Right lung (tissue), 5 donors: ENCODE measurements around the gene TP73. TPM values are rescaled to one million over a fixed set of nuclear protein-coding genes. Genes with fewer than 3 reads are reported as not detected.
"Not testable (repeated sequence)": the region's sequence is repeated elsewhere in the genome, so short reads cannot be mapped to it uniquely, and the experiment has no call there.

Source experiments
- DNase-seq, 2 donors: peaks; one replicate each; pipeline ENCODE4 v3.0.0-alpha.2; 2013
- polyA plus RNA-seq, 5 donors: library from polyadenylated mRNA; unstranded; fragments of 120-200 nt; gene quantifications; one replicate each; pipeline versions ENCODE4 v1.2.1 to v1.2.3, GENCODE V29; 2013; ENCODE audit warnings: inconsistent platforms in 1 of 5, low replicate concordance in 1 of 5; ENCODE audit not compliant: insufficient read length in 5 of 5, insufficient read depth in 1 of 5

TP73 gene
- polyA plus RNA-seq, 5 donors = 1.5 to 3.3 (median 2.1) TPM

DNA sequence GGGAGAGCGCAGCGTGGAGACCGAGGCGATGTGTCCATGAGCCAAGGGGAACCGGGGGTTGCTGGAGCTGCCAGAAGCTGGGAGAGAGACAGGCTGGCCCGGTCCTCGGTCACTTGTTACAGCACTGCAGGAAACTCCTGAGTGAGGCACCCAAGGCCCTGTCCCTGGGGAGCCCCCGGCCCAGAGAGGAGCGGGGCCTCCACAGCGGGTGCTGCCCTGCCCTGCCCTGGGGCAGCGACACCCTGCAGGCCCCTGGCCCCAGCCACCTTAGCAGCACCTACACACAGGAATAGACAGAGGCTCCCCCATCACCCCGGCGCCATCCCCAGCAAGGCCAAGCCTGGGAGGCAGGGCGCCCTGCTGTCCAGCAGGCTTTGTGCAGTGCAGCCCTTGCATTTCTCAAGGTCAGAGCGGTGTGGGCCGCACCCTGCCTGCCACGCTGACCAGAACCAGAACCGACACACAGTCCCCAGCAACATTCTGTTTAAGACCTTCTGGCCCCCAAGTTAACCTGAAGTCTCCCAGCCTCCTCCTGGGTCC, 34.4 kb upstream of the TP73 start:
- DNase-seq = no peak

DNA sequence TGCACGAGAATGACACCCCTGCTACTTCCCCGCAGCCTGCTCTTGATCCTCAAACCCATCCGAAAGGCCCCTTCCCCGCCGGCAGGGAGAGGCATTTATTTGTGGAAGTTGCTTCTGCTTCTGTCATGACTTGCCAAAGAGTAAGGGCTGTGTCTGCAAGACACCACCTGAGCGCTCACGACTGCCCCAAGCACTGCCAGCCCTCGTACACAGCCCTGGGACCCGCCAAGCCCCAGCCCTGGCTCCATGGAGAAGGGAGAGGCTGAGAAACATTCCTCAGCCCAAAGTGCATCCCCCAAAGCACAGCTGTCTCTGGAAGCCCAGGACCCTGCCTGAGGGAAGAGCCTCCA, 33.8 kb upstream of the TP73 start:
- no peak for DNase-seq

DNA sequence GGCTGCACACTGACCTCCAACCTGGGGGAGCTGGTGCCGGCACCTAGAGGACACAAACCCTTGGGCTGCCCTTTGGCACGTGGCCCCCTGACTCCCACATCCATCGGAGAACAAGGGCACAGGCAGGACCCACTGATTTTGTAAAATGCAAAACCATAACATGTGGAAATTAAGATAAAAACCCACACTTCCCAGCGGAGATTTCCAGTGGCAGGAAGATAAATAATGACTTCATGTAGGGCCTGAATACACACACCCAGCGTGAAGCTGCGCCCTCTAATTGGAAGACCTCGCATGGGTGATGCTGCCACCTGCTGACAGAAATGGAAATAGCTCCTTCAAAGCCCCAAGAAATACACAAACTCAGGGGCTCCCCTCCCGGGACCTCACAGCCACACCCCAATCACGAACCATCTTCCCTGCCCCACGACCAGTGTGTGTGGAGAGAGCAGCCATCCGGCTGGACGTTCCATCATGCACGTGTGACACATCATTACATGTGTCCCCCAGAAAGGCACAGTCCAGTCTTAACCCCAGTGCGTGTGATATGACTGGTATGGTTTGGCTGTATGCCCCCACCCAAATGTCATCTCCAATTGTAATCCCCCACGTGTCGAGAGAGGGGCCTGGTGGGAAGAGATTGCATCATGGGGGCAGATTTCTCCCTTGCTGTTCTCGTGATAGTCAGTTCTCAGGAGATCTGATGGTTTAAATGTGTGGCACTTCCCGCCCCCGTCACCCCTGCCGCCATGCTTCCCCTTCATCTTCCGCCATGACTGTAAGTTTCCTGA, 33.2 kb upstream of the TP73 start:
- peak; percentile 63 to 78 for DNase-seq

DNA sequence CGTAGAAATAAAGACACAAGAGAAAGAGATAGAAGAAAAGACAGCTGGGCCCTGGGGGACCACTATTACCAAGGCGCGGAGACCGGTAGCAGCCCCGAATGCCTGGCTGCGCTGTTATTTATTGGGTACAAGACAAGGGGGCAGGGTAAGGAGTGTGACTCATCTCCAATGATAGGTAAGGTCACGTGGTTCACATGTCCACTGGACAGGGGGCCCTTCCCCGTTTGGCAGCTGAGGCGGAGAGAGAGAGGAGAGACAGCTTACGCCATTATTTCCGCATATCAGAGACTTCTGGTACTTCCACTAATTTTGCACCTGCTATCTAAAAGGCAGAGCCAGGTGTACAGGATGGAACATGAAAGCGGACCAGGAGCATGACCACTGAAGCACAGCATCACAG, 31.6 kb upstream of the TP73 start:
- no peak for DNase-seq

DNA sequence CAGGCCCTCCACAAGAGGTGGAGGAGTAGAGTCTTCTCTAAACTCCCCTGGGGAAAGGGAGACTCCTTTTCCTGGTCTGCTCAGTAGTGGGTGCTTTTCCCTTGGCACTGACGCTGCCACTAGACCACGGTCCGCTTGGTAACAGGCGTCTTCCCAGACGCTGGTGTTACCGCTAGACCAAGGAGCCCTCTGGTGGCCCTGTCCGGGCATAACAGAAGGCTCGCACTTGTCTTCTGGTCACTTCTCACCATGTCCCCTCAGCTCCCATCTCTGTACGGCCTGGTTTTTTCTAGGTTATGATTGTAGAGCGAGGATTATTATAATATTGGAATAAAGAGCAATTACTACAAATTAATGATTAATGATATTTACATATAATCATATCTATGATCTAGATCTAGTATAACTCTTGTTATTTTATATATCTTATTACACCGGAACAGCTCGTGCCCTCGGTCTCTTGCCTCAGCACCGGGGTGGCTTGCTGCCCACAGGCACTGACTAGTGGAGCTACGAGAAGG, 31.1 kb upstream of the TP73 start:
- DNase-seq = not testable (repeated sequence)

DNA sequence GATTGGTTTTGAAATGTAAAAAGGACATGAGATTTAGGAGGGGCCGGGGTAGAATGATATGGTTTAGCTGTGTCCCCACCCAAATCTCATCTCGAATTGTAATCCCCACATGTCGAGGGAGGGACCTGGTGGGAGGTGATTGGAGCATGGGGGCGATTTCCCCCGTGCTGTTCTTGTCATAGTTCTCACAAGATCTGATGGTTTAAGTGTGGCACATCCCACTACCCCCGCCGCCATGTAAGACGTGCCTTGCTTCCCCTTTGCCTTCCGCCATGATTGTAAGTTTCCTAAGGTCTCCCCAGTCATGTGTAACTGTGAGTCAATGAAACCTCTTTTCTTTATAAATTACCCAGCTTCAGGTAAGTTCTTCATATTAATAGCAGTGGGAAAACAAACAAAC, 30.2 kb upstream of the TP73 start:
- DNase-seq = not testable (repeated sequence)

DNA sequence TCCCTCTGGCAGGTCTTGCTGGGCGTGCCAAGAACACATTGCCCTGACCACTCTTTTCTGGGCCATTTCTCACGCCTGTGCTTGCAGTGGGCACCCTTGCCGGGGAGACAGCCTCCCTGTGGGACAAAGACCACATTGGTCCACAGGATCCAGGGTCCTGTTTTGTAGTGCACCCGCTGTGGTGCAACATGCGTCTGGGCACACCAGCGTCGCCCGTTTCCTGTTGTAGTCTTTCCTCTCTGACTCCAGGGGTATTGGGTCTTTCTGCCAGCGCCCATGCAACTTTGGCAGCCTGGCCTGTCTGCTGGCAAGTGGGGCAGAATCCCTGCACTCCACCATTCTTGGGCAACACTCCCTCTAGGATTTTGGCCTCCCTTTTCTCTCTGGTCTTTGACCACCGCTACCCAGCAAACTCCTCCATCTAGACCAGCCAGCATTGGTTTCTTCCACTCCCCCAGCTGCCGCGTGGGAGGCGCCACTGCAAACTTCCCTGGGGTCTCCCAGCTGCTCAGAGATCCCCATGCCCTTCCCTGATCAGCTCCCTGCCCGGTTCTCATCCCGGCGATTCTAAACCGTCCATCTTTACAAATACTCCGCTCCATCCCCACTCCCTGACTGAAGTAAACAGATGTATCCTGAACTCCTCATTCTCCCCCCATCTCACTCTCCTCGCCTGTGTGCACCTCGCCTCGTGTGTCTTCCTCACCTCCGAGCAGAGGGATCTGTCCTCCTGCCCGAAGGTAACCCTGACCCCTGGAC, 28.7 kb upstream of the TP73 start:
- no peak for DNase-seq

DNA sequence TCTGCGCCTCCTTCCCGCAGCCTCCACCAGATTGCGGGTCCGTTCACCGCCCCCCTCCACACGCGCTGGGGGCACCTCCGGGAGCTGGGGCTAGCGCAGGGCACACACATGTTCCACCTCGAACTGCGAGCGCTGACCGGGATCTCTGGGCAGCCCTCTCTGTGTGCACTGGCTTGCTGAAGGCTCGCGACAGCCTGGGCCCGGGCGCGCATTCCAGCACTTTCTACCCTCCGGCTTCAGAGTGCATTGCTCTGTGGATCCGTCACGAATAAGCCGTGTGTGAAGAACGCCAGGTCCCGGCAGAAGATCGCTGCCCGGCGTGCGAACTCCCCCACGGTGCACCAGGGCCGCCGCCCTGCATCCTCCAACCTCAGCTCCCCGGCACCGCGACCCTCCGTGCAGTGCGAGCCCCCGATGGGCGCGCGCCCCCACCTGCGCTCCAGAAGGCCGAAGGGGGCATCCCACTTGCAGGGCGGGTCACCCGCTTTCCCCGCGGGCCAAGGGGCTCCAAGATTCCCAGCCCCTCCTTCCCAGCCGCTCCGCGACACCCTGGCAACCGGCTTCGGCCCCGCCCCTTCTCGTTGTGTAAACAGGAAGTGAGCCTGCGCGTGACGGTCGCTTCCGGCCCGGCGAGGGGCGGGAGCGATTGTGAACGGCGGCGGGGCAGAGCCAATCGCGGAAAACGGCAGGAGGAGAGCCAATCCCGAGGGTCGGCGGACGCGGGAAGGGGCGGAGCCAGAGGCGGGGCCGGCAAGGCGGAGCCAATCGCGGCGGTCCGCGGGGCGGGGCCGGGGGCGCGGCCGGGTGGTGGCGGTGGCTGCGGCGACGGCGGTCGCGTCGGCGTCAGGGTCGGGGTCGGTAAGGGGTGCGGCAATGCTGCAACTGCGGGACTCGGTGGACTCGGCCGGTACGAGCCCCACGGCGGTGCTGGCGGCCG, 27.8 kb upstream of the TP73 start, which contains the start of gene TPRG1L:
Gene TPRG1L, plus strand, starts transcription at position 816 of the 937 bp plus-strand sequence. Its CDS starts 58 bp downstream, at position 874.
- DNase-seq = peak; percentile 95 to 96

DNA sequence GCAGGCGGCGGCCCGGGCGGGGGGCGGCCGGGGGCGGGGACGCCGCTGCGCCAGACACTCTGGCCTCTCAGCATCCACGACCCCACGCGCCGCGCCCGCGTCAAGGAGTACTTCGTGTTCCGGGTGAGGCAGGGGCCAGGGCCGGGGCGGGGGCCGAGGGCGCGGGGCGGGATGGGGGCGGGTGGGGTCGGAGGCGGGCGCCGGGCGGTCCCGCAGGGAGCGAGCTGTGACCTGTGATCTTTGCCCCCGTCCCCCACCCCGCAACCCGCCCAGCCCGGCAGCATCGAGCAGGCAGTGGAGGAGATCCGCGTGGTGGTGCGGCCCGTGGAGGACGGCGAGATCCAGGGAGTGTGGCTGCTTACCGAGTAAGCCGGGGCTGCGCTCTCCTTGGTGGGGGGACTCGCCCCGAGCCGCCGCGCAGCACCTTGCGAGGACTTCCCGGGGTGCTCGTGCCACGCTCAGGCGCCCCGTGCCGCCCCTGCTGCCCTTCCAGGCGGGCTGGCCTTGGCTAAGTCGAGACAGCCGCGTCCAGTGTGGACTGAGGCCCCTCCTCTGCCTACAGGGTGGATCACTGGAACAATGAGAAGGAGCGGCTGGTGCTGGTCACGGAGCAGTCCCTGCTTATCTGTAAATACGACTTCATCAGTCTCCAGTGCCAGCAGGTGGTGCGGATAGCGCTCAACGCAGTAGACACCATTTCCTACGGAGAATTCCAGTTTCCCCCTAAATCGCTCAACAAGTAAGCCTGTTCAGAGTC, 27.0 kb upstream of the TP73 start:
- DNase-seq = no peak

DNA sequence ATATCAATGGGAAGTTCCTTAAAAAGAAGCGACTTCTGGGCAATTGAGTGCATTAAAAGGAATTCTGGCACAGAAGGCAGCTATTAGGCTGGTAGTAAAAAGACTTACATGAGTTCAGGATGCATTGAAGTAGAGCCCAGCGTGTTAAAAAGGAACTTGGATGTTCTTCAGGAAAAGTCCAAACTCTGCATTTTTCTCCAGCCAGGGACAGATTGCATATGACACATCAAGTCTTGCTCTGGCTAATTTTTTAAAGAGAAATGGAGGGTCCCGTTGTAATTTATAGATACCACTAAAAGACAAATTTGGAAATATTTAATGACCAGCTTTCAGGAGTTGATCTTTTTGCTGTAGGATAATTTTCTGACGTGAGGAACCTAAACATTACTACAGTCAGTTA, 26.3 kb upstream of the TP73 start:
- DNase-seq = no peak

DNA sequence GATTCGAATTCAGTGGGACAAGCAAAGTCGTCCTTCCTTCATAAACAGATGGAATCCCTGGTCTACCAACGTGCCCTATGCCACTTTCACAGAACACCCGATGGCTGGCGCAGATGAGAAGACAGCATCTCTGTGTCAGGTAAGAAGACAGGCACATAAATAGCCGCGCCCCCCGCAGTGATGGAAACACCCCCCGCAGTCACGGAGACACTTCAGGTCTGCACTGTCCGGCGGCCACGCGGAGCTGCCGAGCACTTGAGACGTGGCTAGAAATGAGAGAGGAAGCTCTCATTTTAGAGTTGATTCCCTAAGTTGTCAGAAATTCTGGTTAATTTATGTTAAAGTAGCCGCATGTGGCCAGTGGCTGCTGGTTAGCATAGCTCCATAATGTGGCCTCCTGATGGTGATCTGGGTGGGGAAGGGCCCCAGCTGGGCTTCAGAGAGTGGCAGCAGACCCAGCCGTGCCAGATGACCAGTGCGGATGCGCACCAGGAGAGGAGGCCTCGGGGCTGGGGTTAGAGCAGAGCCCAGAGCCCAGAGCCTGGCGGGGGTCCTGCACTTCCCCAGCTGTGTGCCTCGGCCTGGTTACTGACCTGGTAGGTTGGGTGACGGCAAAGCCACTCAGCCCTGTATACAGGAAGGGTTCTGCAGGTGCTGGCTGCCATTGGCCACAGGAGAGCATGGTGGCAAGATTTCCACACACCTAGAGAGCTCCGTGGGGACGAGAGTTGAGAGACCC, 24.6 kb upstream of the TP73 start:
- no peak for DNase-seq

DNA sequence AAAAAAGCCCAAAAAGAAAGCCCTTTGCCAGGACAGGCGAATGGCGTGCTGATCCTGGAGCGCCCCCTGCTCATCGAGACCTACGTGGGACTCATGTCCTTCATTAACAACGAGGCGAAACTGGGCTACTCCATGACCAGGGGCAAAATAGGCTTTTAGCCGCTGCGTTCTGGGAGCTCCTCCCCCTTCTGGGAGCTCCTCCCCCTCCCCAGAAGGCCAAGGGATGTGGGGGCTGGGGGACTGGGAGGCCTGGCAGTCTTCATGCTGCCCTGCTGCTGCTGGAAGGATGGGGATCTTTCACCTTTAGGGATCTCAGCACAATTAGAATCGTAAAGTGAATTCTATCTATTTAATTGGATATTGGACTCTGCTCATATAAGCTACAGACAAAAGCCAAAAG, 23.9 kb upstream of the TP73 start:
- DNase-seq = no peak

DNA sequence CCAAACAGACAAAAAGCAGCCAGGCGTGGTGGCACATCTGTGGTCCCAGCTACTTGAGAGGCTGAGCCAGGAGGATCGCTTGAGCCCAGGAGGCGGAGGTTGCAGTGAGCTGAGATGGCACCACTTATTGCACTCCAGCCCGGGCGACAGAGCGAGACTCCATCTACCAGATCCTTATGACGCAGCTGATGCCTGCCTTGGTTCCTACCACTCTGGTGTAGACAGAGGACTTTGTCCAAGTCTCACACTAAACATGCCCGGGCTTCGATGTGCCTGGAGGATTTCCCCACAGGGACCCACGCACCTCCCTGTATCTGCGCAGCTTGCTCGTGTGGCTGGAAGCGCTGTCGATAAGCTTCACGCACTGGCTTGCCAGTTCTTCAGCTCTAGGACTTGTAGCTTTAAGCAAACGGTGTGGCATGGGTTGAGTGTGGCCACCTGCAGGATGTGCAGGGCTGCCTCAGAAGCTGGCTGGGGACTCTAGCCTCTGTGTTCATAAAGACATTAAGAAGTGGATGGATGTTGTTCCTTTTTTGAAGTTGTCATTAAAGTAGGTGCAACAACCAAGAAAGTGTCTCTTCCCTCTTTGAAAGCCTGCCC, 22.7 kb upstream of the TP73 start:
- DNase-seq = no peak

DNA sequence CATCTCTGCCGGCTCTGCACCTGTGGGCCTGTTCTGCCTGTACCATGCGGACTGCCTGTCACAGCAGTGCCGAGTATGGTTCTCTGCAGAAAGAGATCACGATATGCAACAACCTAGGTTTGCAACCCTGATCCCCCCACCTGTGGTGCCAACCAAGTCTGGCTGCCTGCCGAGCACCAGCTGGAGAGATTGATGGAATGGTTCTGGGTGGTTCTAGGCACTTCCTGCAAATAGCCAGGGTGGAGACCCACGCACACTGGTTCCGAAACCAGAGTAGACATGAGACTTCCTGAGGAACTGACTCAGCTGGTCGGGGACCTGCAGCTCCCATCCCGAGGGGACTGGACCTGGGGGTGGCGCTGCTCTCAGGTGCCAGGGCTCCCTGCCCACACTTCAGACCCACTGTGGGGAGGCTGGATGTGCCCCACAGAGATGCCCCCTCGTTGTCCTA, 22.1 kb upstream of the TP73 start:
- no peak for DNase-seq

DNA sequence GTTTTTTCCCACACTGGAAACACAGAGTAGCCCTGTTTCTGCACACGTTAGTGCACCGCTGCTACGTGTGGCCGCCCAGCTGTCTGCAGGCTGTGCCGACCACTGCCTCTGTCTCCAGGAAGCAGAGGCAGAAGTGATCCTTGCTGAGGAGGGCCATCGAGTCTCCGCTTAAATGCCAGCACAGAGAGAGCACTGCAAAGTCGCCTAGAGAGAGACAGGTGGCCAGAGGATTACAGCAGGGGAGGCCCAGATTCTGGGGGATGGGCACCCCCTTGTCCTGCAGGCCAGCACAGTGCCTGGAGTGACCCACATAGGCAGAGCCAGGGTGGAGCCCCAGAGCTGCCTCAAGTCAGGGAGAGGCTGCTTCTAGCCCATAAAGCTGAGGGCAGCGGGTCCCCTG, 21.4 kb upstream of the TP73 start:
- no peak for DNase-seq

DNA sequence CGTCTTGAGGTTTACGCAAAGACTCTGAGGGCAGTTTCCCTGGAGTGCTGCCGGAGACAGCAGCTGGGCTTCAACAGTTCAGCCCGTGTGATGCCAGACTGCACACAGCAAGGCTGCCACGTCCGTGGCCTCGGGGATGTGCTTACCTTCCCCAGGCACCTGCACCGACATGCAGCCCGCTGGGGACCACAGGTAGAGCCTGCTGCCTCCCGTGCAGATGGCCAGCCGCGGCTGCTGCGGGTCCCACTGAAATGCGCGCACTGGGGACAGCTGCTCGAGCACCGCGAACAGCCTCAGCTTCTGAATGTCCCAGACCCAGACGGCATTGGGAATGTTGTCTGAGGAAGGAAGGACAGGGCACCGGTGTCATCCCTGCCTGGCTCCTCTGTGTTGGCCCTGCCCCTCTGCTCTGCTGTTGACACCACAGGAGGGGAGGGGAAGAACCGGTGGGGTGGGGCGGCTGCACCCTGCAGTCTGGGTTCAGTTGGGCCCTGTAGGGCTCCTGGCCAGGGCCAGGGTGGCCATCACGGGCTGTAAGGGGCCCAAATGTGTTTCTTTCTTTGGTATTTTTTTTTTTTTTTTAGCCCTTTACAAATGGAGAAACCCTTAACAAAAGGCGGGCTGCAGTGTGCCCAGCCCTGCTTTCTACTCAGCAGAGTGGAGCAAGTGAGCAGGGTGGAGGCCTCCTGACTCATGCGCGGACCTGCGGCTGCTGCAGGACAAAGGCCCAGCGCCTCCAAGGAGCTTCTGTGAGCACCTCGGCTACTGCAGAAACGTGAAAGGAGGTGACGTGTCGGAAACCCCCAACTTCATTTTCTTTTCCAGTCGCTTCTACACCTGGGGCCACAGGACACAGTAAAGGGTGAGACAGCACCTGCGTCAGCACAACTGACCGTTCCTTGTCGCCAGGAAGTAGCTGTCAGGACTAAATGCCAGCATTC, 20.7 kb upstream of the TP73 start:
- no peak for DNase-seq

DNA sequence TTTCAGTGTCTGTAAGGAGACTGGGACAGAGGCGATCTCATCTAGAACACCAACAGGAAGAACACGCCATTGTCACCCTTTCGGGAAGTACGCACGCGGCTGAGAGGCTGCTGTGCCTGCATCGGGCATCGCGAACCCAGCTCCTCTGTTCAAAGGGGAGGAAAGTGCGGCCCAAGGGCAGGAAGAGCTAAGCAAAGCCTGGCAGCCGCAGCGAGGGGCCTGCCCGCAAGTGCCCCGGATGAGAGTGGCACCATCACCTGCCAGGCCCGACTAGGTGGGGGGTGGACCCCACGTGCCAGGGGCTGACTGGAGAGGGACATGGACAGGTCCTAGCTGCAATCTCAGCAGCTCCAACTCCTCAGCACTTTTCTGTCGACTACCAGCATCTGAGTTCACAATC, 20.0 kb upstream of the TP73 start:
- no peak for DNase-seq

DNA sequence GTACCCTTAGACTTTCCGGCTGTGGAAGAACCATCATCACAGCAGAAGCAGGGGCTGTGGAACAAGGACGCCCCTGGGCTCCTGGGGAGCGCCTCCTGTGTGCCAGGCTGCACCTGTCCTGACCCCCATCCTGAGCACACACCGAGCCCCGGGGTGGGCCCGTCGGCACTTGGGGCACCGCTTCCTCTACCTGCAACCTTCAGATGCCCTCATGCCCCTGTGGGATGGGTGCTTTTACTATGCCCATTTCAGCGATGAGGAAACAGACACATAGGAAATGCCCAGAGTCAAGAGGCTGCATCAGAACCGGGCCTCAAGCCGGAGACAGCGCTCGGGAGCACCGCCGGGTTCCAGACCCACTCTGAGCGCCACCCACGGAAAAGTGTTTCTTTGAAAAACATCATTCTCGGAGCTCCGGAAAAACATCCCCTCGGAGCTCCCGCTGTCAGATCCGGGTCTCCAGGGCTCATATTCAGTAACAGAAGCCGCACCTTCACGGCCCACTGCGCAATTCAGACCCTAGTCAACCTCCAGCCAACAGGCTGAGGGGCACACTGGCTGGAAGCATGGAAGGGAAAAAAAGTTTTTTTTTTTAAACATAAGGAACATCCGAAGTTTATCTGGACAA, 19.5 kb upstream of the TP73 start:
- no peak for DNase-seq
